Left lung (tissue), 10 donors: ENCODE results near the gene RALGAPA1. TPM values are rescaled to one million over a fixed set of nuclear protein-coding genes. Genes with fewer than 3 reads are reported as not detected.
"Not testable (repeated sequence)": the region's sequence is repeated elsewhere in the genome, so short reads cannot be mapped to it uniquely, and the experiment has no call there.

Source experiments
- ATAC-seq: fragments of 200-7000 bp; cut with Tn5 transposase; one replicate; pipeline ENCODE4 v1.9.1; 2020; ENCODE audit warnings: moderate library complexity
- DNase-seq, 4 donors: peaks; one replicate each; pipeline ENCODE4 v3.0.0-alpha.2; 2013 to 2020
- H3K27ac ChIP-seq, 2 donors: fragments of 200-600 bp; sonication (generic) in 1 of 2; one replicate each; pipeline versions ENCODE4 v1.5.0 to v1.8.0; 2020 to 2021
- H3K27me3 ChIP-seq, 2 donors: fragments of 200-600 bp; sonication (generic) in 1 of 2; one replicate each; pipeline versions ENCODE4 v1.5.0 to v1.8.0; 2020 to 2021
- H3K36me3 ChIP-seq, 2 donors: fragments of 200-600 bp; sonication (generic) in 1 of 2; one replicate each; pipeline versions ENCODE4 v1.5.0 to v1.8.0; 2020 to 2021
- H3K4me1 ChIP-seq, 2 donors: fragments of 200-600 bp; one replicate each; pipeline ENCODE4 v1.8.0; 2021
- H3K4me3 ChIP-seq, 2 donors: fragments of 200-600 bp; sonication (generic) in 1 of 2; one replicate each; pipeline versions ENCODE4 v1.5.0 to v1.8.0; 2020 to 2021; ENCODE audit warnings: mild to moderate bottlenecking in 1 of 2
- H3K9me3 ChIP-seq, 2 donors: fragments of 200-600 bp; sonication (generic) in 1 of 2; one replicate each; pipeline versions ENCODE4 v1.5.0 to v1.8.0; 2020 to 2021
- intact Hi-C, 2 donors: fragments of 100-400 bp; cut with DNase I; formaldehyde crosslinking; loops; one replicate each; pipeline versions ENCODE4 v1.11.2 to v1.14.2; 2022
- polyA plus RNA-seq, 6 donors: library from polyadenylated mRNA; unstranded; fragments of 120-200 nt; gene quantifications; one replicate each; pipeline ENCODE4 v1.2.1, GENCODE V29; 2013; ENCODE audit not compliant: insufficient read length in 6 of 6
- total RNA-seq, 2 donors: library from RNA; stranded (reverse); fragmentation: NEBNext Ultra II Directional; extraction: Animal tissue kit (Norgen Biotek cat#: 25700); gene quantifications; one replicate each; pipeline ENCODE4 v1.2.1, GENCODE V29; 2021
- TF ChIP-seq, protein P1 (sequence below), 2 donors: fragments of 200-600 bp; sonication (generic) in 1 of 2; IDR thresholded peaks; one replicate each; pipeline versions ENCODE4 v1.5.0 to v1.8.0; 2021; ENCODE audit warnings: antibody characterized with exemption in 2 of 2
- donor health status: DM: no; HTN: yes; CAD: no.
- donor health status: DM: no; HTN: no; CAD: no.

RALGAPA1 gene
- total and polyA plus RNA-seq, 8 donors: 42.0 to 58.7 (median 48.0) TPM

GRCh38 chr14:35688126-35688826 lies 120.8 kb downstream of the RALGAPA1 start:
- TF ChIP-seq, protein P1, sequence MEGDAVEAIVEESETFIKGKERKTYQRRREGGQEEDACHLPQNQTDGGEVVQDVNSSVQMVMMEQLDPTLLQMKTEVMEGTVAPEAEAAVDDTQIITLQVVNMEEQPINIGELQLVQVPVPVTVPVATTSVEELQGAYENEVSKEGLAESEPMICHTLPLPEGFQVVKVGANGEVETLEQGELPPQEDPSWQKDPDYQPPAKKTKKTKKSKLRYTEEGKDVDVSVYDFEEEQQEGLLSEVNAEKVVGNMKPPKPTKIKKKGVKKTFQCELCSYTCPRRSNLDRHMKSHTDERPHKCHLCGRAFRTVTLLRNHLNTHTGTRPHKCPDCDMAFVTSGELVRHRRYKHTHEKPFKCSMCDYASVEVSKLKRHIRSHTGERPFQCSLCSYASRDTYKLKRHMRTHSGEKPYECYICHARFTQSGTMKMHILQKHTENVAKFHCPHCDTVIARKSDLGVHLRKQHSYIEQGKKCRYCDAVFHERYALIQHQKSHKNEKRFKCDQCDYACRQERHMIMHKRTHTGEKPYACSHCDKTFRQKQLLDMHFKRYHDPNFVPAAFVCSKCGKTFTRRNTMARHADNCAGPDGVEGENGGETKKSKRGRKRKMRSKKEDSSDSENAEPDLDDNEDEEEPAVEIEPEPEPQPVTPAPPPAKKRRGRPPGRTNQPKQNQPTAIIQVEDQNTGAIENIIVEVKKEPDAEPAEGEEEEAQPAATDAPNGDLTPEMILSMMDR (IDR thresholded peaks at IDR 0.05): no peak
- intact Hi-C loops: no loop called here
- Histone ChIP-seq H3K4me1 (no peaks in the 10 kb centered on the region), H3K27ac (no peak overlapping the region), H3K36me3 (peaks cover 0 to 16% of the 10 kb centered on the region in 2 donors), H3K9me3 (no peaks in the 10 kb centered on the region), H3K4me3 (no peak overlapping the region), H3K27me3 (no peaks in the 10 kb centered on the region)
- DNase-seq (no peak), ATAC-seq (no peak)

DNA sequence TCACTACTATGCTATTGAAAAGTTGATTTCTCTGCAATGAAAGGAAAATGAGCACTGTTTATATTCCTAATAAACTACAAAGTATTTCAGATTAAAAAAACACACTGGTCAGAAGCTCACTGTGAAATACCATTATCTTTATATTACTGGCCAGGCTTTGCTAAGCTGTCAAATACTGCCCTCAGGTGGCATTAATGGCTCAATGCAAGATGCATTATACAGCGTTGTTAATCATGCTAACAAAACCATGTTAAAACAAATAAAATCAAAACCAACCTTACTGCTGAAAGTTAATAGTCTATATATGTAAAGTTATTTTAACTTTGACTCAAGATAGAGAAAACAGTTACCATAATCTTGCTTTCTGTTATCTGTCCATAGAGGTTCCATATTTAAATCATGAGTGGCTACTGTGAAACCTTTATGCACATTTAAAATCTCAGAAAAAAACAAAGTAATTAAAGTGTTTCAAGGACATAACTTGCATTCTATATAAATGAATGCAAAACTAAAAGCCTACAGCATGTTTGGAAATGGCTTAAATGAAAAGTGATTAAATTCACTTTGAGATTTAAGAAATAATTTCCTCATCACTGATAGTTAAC lies 121.7 kb downstream of the RALGAPA1 start:
- H3K4me1 ChIP-seq: no peaks in the 10 kb centered on the region
- TF ChIP-seq, protein P1 (IDR thresholded peaks at IDR 0.05): peak; percentile 63 to 74
- H3K27me3 ChIP-seq: no peaks in the 10 kb centered on the region
- H3K9me3 ChIP-seq: no peaks in the 10 kb centered on the region
- DNase-seq: peak in 2 of 4 donors; percentile 26 to 44
- H3K27ac ChIP-seq: no peak overlapping the region
- H3K36me3 ChIP-seq: peaks cover 0 to 23% of the 10 kb centered on the region in 2 donors
- H3K4me3 ChIP-seq: no peak overlapping the region
- intact Hi-C loops: no loop called here
- peak; percentile 90 for ATAC-seq

DNA sequence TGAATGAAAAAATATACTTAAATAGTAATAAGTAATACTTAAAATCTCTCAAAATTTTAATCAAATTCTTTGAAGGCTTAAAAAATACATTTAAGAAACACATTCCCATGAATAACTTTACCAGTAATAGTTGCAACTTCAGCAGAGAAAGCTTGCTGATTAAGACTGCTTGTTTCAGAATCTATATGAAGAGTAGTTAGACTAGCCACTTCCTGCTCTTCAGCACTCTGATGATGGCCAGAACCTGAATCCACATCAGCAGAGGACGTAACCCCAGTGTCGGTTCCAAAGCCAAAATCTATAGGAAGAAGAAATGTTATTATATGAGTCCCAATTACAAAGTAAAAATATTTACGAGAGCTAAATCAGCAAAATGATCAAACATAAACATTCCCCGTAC lies 125.4 kb downstream of the RALGAPA1 start:
- H3K4me3 ChIP-seq, intact Hi-C loops, H3K27me3 ChIP-seq, H3K27ac ChIP-seq, ATAC-seq, H3K9me3 ChIP-seq, H3K4me1 ChIP-seq, DNase-seq: not testable (repeated sequence)
- H3K36me3 ChIP-seq: peaks cover 0 to 14% of the 10 kb centered on the region in 2 donors

- no peak overlapping the region for H3K27ac ChIP-seq
- ATAC-seq (no peak), DNase-seq (no peak)
- H3K27me3 ChIP-seq: no peaks in the 10 kb centered on the region
- no peak overlapping the region for H3K4me3 ChIP-seq
- intact Hi-C loops: no loop called here
- TF ChIP-seq, protein P1 (IDR thresholded peaks at IDR 0.05): no peak
- H3K36me3 ChIP-seq: peaks cover 0 to 11% of the 10 kb centered on the region in 2 donors
- no peaks in the 10 kb centered on the region for H3K4me1 ChIP-seq
- H3K9me3 ChIP-seq: no peaks in the 10 kb centered on the region
Observed at GRCh38 chr14:35682802-35683201, 126.3 kb downstream of the RALGAPA1 start.

DNA sequence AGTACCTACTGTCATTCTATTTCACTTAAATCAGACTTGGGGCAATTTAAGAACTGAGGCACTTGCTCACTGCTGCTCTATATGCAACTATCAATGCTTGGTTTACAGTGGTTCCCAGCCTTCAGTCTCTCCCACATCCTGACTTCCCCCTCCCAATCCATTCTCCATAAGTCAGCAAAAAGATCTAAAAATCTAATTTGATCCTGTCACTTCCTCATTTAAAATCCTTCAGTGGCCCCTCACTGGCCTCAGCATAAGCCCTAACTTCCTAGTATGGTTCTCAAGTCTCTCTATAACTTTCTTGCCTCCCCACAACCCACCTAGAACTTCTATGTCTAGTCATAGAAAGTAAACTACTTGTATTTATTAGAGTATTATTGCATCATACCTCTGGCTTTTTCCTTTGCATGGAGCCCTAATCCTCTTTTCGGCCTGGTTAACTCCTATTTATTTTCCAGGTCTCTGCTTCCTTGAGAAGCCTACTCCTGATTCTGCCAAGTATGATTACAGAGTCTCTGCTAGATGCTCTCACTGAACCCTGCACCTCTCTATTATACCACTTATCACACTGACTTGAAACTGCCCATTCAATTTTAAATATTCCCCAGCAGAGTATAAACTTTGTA lies 130.6 kb downstream of the RALGAPA1 start:
- H3K9me3 ChIP-seq: no peaks in the 10 kb centered on the region
- ATAC-seq (peak; percentile 86), DNase-seq (no peak)
- H3K4me1 ChIP-seq: no peaks in the 10 kb centered on the region
- H3K27ac ChIP-seq: no peak overlapping the region
- peaks cover 0 to 52% of the 10 kb centered on the region in 2 donors for H3K36me3 ChIP-seq
- TF ChIP-seq, protein P1 (IDR thresholded peaks at IDR 0.05): no peak
- no peaks in the 10 kb centered on the region for H3K27me3 ChIP-seq
- intact Hi-C loops: no loop called here
- no peak overlapping the region for H3K4me3 ChIP-seq
